RWPE2 (cell line): ENCODE data around the gene CSF3.

ENCODE experiments used
- ATAC-seq: fragments of 200-7000 bp; cut with Tn5 transposase; 3 replicates; pipeline ENCODE4 v1.9.1; 2021; ENCODE audit warnings: low read depth
- DNase-seq: peaks from one replicate; pipeline ENCODE4 v3.0.0-alpha.2; 2020; ENCODE audit warnings: low spot score
- H3K27ac ChIP-seq: fragments of 450-650 bp; 2 replicates; pipeline ENCODE4 v1.5.1; 2017; ENCODE audit warnings: mild to moderate bottlenecking; ENCODE audit not compliant: poor library complexity, severe bottlenecking
- H3K27me3 ChIP-seq: fragments of 250-450 bp; sonication (Bioruptor Pico); 2 replicates; pipeline ENCODE4 v1.5.1; 2021; ENCODE audit warnings: mild to moderate bottlenecking, moderate library complexity; ENCODE audit not compliant: insufficient read depth, poor library complexity, severe bottlenecking
- H3K36me3 ChIP-seq: fragments of 250-450 bp; sonication (Bioruptor Pico); 2 replicates; pipeline ENCODE4 v1.5.1; 2020; ENCODE audit warnings: low read depth, mild to moderate bottlenecking, moderate library complexity
- H3K4me1 ChIP-seq: fragments of 250-450 bp; sonication (Bioruptor Pico); 2 replicates; pipeline ENCODE4 v1.5.1; 2021; ENCODE audit warnings: mild to moderate bottlenecking, moderate library complexity; ENCODE audit not compliant: insufficient read depth, poor library complexity, severe bottlenecking
- H3K4me3 ChIP-seq: fragments of 250-450 bp; sonication (Bioruptor Pico); 2 replicates; pipeline ENCODE4 v1.5.1; 2021; ENCODE audit warnings: mild to moderate bottlenecking, moderate library complexity; ENCODE audit not compliant: severe bottlenecking
- H3K9me3 ChIP-seq: fragments of 250-450 bp; sonication (Bioruptor Pico); 2 replicates; pipeline ENCODE4 v1.5.1; 2021; ENCODE audit warnings: mild to moderate bottlenecking, moderate library complexity; ENCODE audit not compliant: severe bottlenecking
- TF ChIP-seq, protein P1 (sequence below): fragments of 450-650 bp; IDR thresholded peaks from one replicate; pipeline ENCODE4 v1.5.1; 2017; ENCODE audit warnings: mild to moderate bottlenecking, moderate library complexity; ENCODE audit not compliant: poor library complexity, severe bottlenecking

The CSF3 gene, protein sequence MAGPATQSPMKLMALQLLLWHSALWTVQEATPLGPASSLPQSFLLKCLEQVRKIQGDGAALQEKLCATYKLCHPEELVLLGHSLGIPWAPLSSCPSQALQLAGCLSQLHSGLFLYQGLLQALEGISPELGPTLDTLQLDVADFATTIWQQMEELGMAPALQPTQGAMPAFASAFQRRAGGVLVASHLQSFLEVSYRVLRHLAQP

DNA sequence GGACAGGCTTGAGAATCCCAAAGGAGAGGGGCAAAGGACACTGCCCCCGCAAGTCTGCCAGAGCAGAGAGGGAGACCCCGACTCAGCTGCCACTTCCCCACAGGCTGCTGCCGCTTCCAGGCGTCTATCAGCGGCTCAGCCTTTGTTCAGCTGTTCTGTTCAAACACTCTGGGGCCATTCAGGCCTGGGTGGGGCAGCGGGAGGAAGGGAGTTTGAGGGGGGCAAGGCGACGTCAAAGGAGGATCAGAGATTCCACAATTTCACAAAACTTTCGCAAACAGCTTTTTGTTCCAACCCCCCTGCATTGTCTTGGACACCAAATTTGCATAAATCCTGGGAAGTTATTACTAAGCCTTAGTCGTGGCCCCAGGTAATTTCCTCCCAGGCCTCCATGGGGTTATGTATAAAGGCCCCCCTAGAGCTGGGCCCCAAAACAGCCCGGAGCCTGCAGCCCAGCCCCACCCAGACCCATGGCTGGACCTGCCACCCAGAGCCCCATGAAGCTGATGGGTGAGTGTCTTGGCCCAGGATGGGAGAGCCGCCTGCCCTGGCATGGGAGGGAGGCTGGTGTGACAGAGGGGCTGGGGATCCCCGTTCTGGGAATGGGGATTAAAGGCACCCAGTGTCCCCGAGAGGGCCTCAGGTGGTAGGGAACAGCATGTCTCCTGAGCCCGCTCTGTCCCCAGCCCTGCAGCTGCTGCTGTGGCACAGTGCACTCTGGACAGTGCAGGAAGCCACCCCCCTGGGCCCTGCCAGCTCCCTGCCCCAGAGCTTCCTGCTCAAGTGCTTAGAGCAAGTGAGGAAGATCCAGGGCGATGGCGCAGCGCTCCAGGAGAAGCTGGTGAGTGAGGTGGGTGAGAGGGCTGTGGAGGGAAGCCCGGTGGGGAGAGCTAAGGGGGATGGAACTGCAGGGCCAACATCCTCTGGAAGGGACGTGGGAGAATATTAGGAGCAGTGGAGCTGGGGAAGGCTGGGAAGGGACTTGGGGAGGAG lies at the start of gene CSF3:
TSS of gene CSF3 (plus strand) at position 436 of the 993 bp plus-strand sequence. CDS start at position 471, 35 bp downstream.
- Histone ChIP-seq H3K27me3 (no peaks in the 10 kb centered on the region), H3K27ac (peak within 1 kb of the TSS; percentile 93), H3K36me3 (peaks cover 27% of the 10 kb centered on the region), H3K4me1 (peaks cover 40% of the 10 kb centered on the region), H3K4me3 (peak within 1 kb of the TSS; percentile 19), H3K9me3 (no peaks in the 10 kb centered on the region)
- ATAC-seq, result peak; percentile 20
- DNase-seq, result no peak
- TF ChIP-seq, protein P1, sequence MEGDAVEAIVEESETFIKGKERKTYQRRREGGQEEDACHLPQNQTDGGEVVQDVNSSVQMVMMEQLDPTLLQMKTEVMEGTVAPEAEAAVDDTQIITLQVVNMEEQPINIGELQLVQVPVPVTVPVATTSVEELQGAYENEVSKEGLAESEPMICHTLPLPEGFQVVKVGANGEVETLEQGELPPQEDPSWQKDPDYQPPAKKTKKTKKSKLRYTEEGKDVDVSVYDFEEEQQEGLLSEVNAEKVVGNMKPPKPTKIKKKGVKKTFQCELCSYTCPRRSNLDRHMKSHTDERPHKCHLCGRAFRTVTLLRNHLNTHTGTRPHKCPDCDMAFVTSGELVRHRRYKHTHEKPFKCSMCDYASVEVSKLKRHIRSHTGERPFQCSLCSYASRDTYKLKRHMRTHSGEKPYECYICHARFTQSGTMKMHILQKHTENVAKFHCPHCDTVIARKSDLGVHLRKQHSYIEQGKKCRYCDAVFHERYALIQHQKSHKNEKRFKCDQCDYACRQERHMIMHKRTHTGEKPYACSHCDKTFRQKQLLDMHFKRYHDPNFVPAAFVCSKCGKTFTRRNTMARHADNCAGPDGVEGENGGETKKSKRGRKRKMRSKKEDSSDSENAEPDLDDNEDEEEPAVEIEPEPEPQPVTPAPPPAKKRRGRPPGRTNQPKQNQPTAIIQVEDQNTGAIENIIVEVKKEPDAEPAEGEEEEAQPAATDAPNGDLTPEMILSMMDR, result no peak

DNA sequence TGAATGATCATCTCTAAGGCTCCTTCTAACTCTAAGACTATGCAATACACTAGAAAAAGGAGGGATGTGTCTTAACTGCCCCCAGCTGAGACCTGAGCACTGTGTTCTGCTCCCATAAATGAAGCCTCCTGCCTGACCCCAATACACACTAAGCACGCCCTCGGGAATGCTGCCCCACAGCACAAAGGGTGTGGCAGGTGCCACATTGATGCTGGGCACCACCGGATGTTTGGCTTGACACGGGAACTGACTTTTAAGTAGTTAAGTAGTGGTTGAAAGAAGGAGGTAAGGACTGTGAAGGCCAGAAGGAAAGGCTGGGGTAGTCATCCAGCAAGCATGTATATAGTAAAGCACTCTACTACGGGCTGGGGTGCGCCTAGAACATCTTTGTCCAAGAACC lies 48.5 kb upstream of the CSF3 start:
- DNase-seq (no peak), ATAC-seq (no peak)
- no peak overlapping the region for H3K27ac ChIP-seq
- TF ChIP-seq, protein P1, result no peak
- H3K4me3 ChIP-seq, result no peak overlapping the region
- H3K9me3 ChIP-seq, result no peaks in the 10 kb centered on the region
- peaks cover 6% of the 10 kb centered on the region for H3K4me1 ChIP-seq
- H3K27me3 ChIP-seq, result no peaks in the 10 kb centered on the region
- no peaks in the 10 kb centered on the region for H3K36me3 ChIP-seq

DNA sequence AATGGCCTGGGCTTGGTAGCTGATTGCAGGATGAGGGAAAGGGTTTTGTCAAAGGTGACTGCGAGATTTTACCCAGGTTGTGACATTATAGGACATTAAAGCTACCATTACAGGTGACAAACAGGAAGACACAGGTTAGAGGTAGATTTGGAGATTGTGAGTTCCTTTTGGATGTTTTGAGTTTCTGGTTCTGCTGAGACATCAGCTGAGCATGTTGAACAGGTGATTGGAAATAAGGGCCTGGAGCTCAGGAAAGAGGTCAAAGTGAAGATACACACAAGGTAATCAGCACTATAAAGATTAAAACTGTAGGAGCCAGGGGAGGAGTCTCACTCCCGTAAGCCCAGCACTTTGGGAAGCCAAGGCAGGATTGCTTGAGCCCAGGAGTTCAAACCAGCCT lies 46.5 kb upstream of the CSF3 start:
- Histone ChIP-seq H3K27me3 (no peaks in the 10 kb centered on the region), H3K4me3 (no peak overlapping the region), H3K9me3 (no peaks in the 10 kb centered on the region), H3K36me3 (no peaks in the 10 kb centered on the region), H3K4me1 (peaks cover 5% of the 10 kb centered on the region), H3K27ac (no peak overlapping the region)
- TF ChIP-seq, protein P1, result no peak
- ATAC-seq (no peak), DNase-seq (no peak)

DNA sequence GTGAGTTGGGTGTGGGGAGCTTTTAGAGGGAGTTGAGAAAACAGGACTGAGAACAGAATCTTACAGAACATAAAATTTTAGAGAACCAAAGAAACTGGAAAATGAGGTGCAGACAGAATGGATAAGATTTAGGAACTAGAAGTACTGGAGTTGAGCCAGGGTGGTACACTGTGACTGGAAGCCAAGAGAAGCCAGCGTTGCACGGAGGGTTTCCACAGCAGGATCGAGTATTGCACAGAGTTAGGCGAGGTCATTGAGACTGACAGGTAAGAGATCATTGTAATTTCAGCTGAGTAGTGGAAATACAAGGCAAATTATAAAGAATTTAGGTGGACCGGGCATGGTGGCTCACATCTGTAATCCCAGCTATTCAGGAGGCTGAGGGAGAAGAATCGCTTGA lies 45.9 kb upstream of the CSF3 start:
- H3K27me3 ChIP-seq, result no peaks in the 10 kb centered on the region
- no peaks in the 10 kb centered on the region for H3K36me3 ChIP-seq
- TF ChIP-seq, protein P1, result no peak
- H3K4me3 ChIP-seq, result no peak overlapping the region
- peaks cover 4% of the 10 kb centered on the region for H3K4me1 ChIP-seq
- ATAC-seq (no peak), DNase-seq (no peak)
- no peaks in the 10 kb centered on the region for H3K9me3 ChIP-seq
- no peak overlapping the region for H3K27ac ChIP-seq
